ENCODE data around the gene IRX4.
"Not testable (repeated sequence)": the region's sequence is repeated elsewhere in the genome, so short reads cannot be mapped to it uniquely, and the experiment has no call there.

The IRX4 gene

DNA sequence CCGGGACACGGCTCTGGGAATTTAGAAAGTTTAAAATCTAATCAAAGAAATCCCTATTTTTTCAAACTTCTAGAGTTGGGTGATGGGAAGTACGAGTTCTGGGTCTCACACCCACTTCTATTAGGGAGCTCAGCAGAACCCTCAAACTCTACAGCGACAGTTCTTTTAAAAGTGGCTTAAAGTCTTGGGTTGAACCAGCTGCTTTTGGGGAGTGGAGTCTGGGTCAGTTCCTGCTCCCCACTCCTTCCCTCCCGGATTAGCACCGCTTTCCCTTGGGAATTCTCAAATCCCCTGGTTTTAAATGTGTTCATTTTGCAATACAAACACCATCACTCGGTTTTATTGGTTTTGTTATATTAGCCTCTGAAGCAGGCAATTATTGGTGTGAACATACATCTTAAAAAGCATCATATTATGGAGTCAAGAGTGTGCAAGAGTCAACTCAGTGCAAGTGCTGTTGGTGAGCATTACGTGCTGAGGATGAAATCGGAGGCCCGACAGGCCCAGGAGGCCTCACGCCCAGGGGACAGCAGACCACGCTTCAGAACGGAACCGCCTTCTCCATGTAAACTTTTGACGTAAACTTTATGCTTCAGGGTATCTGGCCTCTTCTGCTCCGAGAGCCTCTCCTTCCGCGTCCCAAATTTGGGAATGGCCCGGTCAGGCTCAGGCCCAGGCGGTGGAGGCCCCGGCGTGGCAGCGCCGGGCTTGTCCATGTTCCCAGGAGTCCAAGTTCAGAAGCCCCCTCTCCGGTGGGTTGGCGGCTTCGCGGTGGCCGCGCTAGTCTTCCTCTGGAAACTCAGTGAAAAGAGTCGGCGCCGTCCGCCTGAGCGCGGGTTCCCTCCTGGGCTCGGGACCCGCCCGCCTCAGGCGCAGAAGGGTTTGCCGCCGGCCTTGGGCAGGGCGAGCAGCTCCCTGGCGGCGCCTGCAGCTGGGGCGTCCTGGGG, 5.3 kb downstream of the IRX4 start:
- no peak for DNase-seq (ENCODE audit: low read depth)

DNA sequence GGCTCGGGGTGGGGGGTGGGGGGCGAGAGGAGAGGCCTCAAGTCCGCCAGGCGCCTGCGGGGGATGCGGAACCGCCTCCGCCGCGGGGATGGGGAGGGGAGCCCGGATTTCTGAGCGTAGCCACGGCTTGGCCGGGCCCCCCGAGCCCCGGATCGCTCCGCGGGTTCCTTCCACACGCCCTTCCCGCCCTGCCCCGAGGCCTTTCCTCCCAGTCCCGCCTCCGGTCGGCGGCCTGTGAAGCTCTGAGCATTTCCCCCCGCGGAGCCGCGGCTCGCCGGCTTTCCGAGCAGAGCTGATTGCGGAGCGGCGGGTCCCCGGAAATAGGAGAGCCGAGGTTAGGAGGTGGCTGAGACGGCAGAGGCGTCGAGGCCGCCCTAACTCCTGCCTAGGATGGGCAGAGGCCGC, 6.1 kb downstream of the IRX4 start:
- no peak for DNase-seq (ENCODE audit: low read depth)

DNA sequence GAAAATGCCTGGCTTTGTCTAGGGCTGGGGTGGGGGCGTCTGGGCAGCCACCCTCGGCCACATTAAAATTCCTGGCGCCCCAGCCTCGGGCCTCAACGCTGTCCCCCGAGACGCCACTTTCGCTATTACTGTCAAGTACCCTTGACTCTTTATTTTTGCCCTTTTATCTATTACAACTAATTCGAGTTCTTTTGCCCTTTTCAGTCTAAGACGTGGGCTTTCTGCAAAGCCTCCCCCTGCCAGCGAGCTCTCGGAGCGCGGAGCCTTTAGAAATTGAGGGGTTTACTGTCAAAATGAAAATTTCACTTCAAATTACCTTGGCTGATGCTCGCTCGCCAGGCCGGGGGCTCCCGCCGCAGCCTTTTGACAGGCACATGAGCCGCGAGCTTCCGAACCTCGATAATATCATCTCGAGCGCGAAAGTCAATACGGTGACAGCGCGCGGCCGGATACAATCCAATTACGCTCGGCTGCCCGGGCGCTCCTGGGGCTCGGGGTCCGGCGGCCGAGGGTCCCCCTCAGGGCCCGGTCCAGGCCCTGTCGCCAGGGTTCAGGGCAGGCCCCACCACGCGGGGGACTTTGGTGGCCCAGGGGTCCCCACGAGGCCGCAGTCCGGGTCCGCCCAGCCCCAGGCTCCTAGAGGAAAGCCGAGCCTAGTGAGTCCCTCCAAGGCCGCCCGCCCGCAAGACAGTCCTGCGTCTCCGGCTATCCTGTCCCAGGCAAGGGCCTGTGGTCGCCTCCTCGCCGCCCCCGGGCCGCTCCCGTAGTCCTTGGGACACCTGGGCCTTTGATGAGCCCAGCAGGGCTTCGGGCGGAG, 6.7 kb downstream of the IRX4 start:
- DNase-seq (ENCODE audit: low read depth) = no peak

DNA sequence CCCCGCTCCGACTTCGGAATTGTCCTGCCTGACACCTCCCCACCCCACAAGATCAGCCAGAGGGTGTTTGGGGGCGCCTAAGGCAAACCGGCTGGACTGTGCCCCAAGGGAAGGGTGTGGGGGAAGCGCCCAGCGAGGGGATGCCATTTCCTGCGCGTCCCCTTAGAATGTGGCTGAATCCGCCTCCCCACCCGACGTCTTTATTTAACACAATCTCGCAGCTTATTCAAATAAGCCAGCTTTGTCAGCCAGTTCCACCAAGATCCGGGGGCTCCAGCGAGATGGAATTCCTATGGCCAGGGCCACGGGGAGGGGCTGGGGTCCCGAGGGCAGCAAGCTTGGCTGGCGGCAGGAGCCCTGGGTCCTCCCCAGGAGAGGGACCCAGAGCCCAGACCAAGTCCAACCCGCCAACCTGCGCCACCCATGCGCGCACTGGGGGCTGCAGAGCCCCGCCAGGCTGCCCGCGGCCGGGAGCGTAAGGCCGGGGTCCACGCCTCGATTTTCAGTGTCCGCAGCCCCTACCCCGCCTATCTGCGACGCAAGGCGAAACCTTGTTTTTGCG, 7.4 kb downstream of the IRX4 start:
- no peak for DNase-seq (ENCODE audit: low read depth)

DNA sequence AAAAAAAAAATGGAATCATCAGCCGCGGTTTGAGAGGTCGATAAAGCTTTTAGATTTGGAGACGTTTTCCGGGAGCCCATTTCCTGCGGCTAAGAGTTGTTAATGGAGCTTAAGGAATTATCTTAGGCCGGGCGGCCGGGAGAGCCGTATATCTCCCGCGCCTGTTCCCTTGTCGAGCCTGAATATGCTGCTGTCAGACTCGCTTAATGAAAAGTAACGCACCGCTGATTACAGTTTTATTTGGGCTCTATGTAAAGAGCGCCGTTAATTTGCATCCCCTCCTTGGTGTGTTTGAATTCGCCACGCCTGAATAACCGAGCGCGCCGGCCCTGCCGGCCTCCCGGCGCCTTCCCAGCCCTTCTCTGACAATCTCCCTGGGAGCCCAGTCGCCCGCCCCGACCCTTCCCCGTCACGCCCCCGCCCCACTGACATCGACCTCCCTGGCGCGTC, 7.9 kb downstream of the IRX4 start:
- no peak for DNase-seq (ENCODE audit: low read depth)

DNA sequence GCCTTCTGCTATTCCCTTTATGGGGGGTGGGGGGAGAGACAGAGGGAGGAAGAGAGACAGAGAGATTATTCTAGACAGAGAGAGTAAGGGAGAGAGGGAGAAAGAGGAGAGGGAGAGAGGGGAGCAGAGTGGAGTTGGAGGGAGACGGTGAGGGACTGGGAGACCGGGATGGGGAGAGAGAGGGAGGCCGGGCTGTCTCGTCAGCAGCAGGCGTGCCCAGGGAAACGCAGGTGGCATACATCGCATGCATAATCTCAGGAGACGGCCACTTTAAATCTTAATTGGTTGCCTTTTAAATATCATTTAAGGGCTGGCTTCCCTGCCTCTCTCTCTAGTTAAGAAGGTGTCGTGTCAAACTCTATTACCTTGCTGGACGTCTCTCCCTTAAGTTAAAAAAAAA, 8.4 kb downstream of the IRX4 start:
- DNase-seq (ENCODE audit: low read depth) = no peak

DNA sequence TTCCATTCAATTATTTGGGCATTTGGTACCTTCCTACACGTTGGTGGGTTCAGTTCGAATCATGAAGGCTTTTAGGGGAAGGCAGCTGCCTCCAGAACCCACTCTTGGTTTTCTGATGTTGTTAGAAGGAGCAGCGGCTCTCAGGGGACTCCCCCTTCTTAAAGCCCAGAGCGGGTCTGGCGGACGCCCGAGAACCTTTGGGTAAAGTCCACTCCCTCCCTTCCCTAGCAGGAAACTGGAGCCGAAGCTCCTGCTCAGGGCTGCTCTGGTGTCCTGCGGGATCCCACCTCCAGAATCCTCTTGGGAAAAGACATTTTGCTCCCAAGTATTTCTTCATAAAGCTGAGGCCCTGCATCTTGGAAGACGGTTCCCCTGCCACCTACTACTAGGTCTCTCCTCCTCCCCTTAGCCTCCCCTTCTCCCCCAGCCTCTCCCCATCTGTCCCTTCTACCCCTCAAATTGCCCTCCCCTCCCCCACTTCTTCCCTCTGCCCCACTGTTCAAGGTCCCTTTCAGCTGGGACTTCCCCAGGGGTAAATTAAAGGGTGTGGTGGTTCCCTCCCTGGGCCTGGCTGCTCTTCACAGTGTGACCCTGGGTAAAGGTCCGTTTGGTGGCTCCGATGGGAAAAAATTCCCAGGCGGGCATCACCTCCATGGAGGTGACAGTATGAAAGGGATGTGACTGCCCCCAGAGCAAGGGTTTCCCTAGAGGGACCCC, 9.3 kb downstream of the IRX4 start:
- no peak for DNase-seq (ENCODE audit: low read depth)

DNA sequence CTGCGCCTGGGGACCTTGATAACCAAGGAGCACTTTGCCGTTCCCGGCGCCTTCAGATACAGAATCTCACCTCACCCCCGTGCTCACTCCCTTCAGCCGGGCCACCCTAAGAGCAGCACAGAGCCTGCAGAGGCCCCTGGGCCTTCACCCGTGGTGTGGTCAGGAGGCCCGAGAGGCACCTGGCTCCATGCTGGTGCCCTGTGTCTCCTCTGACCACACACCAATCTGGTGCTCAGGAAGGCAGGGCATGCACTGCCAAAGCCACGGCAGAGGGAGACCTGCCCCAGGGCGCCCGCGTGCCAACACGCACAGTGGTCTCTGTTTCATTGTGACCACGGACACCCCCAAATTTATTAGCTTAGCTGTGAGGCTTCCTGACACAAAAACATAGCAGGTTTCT, 11.3 kb downstream of the IRX4 start:
- DNase-seq (ENCODE audit: low read depth) = no peak

DNA sequence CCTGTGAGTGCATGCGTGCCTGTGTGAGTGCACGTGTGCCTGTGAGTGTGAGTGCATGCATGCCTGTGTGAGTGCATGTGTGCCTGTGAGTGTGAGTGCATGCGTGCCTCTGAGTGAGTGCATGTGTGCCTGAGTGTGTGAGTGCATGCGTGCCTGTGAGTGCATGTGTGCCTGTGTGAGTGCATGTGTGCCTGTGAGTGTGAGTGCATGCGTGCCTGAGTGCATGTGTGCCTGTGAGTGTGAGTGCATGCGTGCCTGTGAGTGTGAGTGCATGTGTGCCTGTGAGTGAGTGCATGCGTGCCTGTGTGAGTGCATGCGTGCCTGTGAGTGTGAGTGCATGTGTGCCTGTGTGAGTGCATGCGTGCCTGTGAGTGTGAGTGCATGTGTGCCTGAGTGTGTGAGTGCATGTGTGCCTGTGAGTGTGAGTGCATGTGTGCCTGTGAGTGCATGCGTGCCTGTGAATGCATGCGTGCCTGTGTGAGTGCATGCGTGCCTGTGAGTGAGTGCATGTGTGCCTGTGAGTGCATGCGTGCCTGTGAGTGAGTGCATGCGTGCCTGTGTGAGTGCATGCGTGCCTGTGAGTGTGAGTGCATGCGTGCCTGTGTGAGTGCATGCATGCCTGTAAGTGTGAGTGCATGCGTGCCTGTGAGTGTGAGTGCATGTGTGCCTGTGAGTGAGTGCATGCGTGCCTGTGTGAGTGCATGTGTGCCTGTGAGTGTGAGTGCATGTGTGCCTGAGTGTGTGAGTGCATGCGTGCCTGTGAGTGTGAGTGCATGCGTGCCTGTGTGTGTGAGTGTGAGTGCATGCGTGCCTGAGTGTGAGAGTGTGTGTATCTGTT, 12.1 kb downstream of the IRX4 start:
- DNase-seq (ENCODE audit: low read depth) = not testable (repeated sequence)

DNA sequence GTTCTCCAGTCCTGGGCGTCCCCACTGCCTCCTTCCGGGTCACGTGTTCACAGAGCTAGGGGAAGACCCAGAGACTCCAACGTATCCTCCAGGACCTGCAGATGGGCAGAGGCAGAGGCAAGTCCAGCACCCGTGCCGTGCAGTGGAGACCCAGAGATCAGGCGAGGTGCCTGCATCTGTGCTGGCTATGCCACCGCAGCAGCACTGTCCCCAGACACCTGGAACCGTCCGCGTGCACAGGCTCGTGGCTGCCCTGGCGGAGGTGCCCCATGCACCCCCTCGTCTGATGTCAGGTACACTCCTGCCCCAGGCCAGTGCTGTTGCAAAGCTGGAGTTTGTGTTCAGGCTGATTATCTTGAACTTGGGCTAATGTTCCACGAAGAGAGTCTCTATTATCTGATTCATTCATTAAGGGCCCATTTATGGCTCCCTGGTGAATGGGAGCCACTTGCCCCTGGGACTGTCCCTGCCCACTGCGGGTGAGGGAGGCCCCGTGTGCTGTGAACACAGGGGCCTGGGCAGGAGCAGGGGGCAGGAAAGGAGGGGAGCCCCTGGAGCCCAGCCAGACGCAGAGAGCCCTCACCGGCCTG, 13.7 kb downstream of the IRX4 start:
- DNase-seq (ENCODE audit: low read depth) = no peak

DNA sequence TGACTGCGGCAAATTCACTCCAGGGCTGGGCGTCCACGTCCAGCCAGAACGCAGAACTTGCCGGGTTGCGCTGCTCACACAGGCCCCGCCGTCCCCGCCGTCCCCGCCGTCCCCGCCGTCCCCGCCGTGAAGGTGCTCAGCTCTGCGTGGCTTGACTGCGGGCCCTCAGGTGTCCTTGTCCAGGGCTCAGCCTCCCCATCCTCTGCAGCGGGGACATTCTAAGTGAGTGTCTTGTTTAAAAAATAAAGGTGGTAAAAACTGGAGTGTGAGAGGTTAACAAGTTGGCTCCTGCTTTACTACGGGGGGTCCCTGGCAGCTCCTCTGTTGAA, 14.9 kb downstream of the IRX4 start:
- no peak for DNase-seq (ENCODE audit: low read depth)

DNA sequence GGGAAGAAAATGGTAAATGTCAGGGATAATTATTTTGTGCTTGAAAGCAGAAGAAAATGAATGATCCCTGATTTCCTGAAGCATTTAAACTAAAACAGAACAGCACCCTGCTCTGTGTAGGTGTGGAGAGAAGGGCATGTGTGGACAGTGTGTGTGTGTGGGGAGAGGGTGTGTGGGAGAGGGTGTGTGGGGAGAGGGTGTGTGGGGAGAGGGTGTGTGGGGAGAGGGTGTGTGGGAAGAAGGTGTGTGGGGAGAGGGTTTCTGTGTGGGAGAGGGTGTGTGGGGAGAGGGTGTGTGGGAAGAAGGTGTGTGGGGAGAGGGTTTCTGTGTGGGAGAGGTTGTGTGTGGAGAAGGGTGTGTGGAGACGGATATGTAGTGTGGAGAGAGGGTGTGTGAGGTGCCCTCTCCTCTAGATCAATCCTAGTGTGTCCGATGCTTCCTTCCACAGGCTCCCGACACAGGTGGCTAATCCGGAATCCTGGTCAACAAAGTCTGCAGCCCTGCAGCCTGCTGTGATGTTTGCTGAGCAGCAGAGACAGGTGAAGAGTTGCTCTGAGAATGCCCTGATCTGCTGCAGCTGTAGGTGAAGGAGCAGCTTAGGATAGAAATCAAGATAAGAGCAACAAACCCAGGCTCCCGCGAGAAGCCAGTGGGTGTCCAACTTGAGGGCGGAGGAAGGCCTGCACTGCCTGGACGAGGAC, 15.5 kb downstream of the IRX4 start:
- no peak for DNase-seq (ENCODE audit: low read depth)

DNA sequence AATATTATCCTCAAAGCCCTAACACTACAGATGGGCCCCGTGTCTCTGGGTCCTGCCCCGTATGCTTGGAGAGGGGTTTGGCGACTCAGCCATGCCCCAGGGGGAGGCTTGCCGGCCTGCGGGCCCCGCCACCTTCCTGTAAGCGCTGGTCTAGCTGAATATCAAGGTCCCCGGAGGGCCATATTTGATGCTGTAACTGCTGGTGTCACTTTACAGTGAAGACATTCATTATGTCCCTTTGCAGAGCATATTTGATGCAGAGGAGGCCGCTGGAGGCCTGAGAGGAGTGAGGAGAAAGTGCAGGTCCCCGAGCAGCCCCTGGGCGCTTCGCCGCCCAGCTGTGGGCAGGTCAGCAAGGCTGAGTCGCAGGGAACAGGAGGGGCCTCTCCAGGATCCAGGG, 16.8 kb downstream of the IRX4 start:
- no peak for DNase-seq (ENCODE audit: low read depth)

DNA sequence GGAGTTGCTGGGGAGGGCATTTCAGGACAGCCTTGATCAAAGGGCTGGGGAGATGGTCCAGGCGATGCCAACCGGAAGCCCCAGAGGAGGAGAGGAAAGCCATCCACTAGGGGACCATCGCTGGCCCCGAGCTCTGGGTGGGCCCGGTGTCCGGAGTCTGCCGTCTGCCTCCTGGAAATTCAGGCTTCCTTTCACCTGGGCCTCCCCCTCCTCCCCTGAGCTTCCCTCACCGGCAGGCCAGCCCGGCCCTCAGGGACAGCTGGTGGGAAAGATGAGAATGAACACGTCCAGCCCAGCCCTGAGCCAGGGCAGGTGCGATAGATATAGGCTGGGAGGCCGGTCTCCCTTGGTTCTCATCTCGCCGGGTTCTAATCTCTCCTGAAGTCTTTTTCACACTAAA, 17.2 kb downstream of the IRX4 start:
- DNase-seq (ENCODE audit: low read depth) = no peak

DNA sequence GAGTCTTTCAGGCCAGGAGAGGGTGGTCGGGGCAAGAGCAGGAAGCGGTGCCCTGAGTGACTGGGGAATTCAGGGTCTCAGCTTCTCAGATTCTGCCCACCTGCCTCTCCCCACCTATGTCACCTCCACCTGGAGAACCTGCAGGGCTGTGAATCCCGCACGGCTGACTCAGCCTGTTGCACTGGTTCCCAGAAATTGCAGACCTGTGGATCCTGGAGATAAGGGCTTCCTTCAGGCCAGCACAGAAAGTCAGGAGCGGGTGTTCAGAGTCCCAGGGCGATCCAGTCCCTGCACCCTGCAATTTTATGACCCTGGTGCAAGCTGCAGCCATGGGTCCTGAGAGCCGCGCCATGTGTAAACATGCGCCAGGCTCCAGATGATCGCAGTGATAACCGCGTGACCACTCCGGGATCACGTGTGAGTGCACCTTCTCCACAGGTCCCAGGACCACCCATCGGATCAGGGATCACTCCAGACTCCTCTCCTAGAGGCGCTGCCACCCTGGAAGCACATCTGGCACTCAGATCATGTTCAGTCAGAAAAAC, 17.8 kb downstream of the IRX4 start:
- DNase-seq (ENCODE audit: low read depth) = no peak

DNA sequence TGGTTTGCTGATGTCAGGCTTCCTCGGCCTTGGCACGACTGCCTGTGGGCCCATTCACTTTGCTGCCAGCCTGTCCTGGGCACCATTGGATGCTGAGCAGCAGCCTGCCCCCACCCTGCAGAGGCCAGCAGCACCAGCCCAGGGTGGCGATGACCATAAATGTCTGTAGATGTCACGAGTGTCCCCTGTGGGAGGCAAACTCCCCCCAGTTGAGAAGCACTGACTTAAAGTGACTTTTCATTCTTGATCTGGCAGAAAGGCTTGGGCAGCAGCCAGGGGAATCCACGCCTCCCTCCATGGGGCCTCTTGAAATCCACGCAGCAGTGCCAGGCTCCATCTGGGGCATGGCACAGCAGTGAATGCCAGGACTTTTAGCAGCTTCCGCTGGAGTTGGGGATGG, 21.8 kb downstream of the IRX4 start:
- no peak for DNase-seq (ENCODE audit: low read depth)

DNA sequence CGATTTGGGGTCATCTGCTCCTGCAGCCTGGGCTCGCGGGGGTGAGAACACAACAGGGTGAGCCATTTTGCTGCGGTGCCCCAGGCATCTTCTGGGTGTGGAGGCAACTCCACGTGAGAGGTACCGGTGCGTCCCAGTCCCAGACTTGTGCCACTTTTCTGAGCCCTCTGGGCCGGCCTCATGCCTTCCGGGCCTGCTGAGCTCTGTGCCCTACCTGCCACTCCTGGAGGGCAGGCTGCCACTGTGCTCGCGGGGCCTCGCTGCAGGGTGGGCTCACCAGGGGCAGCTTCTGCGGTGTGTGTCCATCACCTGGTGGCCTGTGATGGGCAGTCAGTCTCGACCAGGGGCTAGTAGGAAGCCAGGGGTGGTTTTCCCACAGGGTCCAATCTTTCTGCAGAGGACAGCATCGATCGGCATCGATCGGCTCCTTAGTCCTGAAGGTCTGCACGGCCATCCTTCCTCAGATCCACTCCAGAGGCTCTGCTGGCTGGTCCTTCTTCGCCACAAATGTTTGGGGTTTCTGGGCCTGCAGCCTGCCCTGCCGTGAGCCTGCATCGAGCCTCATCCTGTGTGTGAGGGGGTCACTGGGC, 22.6 kb downstream of the IRX4 start:
- DNase-seq (ENCODE audit: low read depth) = no peak

DNA sequence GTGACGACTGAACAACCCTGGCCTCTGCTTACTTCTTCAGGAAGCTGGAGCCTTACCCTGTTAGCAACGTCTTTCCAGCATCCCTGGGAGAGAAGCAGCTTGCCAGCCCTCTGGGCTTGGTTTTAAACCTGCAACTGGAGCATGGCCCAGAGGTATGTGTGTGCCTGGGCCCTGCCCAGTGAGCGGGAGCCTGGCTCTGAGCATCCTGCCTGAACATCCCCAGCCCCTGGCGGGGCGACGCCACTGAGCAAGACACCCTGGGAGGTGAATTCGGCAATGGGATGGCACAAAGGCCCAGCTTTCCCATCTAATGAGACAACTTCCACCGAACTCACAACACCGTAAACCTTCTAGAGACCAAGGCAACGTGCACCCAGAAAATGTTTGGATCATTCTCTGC, 23.6 kb downstream of the IRX4 start:
- DNase-seq (ENCODE audit: low read depth) = no peak

DNA sequence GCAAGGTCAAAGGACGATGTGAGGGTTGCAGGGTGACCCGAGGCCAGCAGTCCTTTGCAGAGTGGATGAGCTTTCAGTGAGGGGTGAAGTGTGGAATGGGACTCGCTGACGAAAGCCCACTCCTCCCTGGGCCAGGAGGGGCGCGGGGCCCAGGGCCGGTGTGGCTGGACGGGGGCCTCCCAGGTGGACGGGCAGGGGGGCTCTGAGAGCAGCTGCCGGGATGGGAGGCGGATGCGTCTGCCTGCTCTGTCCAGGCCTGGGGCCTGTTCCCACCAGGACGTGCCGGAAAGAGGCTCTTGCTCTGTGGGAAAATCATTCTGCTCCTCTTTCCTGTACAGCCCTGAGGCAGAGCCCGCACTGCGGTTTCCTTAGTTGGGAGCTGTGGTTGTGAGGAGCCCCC, 24.3 kb downstream of the IRX4 start:
- no peak for DNase-seq (ENCODE audit: low read depth)

DNA sequence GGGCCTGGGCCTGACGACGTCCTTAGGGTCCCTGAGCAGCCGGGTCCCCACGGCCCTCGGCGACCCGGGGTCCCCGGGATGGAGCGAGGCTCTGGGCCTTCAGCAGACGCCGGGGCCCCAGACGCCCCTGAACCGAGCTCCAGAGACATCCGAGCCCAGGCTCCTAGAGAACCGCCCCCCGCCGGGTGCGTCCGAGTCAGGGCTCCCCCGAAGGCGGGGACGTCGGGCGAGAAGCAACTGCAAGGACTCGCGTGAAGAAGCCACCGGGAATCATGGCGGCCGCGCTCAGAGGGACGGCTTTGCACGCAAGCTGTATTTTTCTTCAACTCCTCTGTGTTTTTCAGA, 25.5 kb downstream of the IRX4 start:
- DNase-seq (ENCODE audit: low read depth) = no peak
